IMR-90 (cell line): Measurements from ENCODE around the gene LRFN2. TPM values are rescaled to one million over a fixed set of nuclear protein-coding genes. Genes with fewer than 3 reads are reported as not detected.

Experiments
- ATAC-seq: fragments of 200-7000 bp; cut with Tn5 transposase; 2 replicates; pipeline ENCODE4 v1.9.1; 2020; ENCODE audit warnings: low read depth, mild to moderate bottlenecking, moderate library complexity
- BruUV-seq: library from RNA; stranded (reverse); fragments of 400-500 nt; replicated peaks from 2 replicates; lab custom pipeline; 2021; lab: Mats Ljungman, UMichigan
- CTCF ChIA-PET: fragments of 300-600 bp; formaldehyde crosslinking; extraction: SDS; loops from one replicate; lab custom pipeline; 2021; ENCODE audit warnings: antibody characterized with exemption; lab: Yijun Ruan, JAX
- POLR2A ChIA-PET: fragments of 300-600 bp; sonication (Branson Sonifier 250); formaldehyde crosslinking; loops from one replicate; lab custom pipeline; 2022; ENCODE audit warnings: antibody characterized with exemption; ENCODE audit not compliant: unreplicated experiment; lab: Charles Lee
- DNase-seq: peaks from one replicate; pipeline ENCODE4 v3.0.0; 2013
- H2AFZ ChIP-seq: replicated peaks from 2 replicates; pipeline ENCODE3; 2013; ENCODE audit warnings: low read length, mild to moderate bottlenecking; ENCODE audit not compliant: poor library complexity
- H2AK5ac ChIP-seq: 2 replicates; pipeline ENCODE4 v1.6.1; 2013; ENCODE audit warnings: low read depth, low read length, inconsistent platforms
- H2AK9ac ChIP-seq: replicated peaks from 2 replicates; pipeline ENCODE3; 2013; ENCODE audit warnings: mild to moderate bottlenecking, low read depth, low read length, moderate library complexity; ENCODE audit not compliant: poor library complexity
- H2BK120ac ChIP-seq: 2 replicates; pipeline ENCODE4 v1.6.1; 2013; ENCODE audit warnings: low read depth, low read length, inconsistent platforms
- H2BK15ac ChIP-seq: 3 replicates; pipeline ENCODE4 v1.6.1; 2013; ENCODE audit warnings: low read depth, low read length, inconsistent platforms
- H2BK20ac ChIP-seq: 2 replicates; pipeline ENCODE4 v1.6.1; 2013; ENCODE audit warnings: low read depth, mild to moderate bottlenecking, inconsistent platforms, low read length, moderate library complexity
- H2BK5ac ChIP-seq: 2 replicates; pipeline ENCODE4 v1.6.1; 2013; ENCODE audit warnings: mild to moderate bottlenecking, low read depth, low read length, inconsistent platforms; ENCODE audit not compliant: poor library complexity, severe bottlenecking
- H3K14ac ChIP-seq: replicated peaks from 2 replicates; pipeline ENCODE4 v1.6.1; 2013; ENCODE audit warnings: low read depth, low read length, inconsistent platforms
- H3K18ac ChIP-seq: 2 replicates; pipeline ENCODE4 v1.6.1; 2013; ENCODE audit warnings: low read depth, low read length, control low read depth
- H3K23ac ChIP-seq: 2 replicates; pipeline ENCODE4 v1.6.1; 2013; ENCODE audit warnings: low read depth, low read length, inconsistent platforms
- H3K27ac ChIP-seq: 2 replicates; pipeline ENCODE4 v1.5.1; 2013; ENCODE audit warnings: mild to moderate bottlenecking, control low read depth, low read length; ENCODE audit not compliant: insufficient read depth
- H3K27me3 ChIP-seq: 2 replicates; pipeline ENCODE4 v1.6.1; 2013; ENCODE audit warnings: low read length; ENCODE audit not compliant: control insufficient read depth, insufficient read depth
- H3K36me3 ChIP-seq: 2 replicates; pipeline ENCODE4 v1.6.1; 2013; ENCODE audit warnings: low read length, mixed read lengths; ENCODE audit not compliant: control insufficient read depth, insufficient read depth
- H3K4ac ChIP-seq: 2 replicates; pipeline ENCODE4 v1.6.1; 2013; ENCODE audit warnings: low read depth, low read length, inconsistent platforms
- H3K4me1 ChIP-seq: 2 replicates; pipeline ENCODE4 v1.6.1; 2013; ENCODE audit warnings: low read length, mixed read lengths; ENCODE audit not compliant: control insufficient read depth, insufficient read depth
- H3K4me2 ChIP-seq: 2 replicates; pipeline ENCODE4 v1.6.1; 2013; ENCODE audit warnings: low read depth, mild to moderate bottlenecking, control low read depth, low read length, moderate library complexity
- H3K4me3 ChIP-seq: 2 replicates; pipeline ENCODE4 v1.5.1; 2013; ENCODE audit warnings: low read depth, mild to moderate bottlenecking, control low read depth, low read length, moderate library complexity; ENCODE audit not compliant: insufficient read depth
- H3K56ac ChIP-seq: 2 replicates; pipeline ENCODE4 v1.6.1; 2013; ENCODE audit warnings: low read length, inconsistent platforms; ENCODE audit not compliant: insufficient read depth; ENCODE audit errors: extremely low read depth
- H3K79me1 ChIP-seq, 2 experiments: 2 replicates each; pipeline ENCODE4 v1.6.1; 2013; ENCODE audit warnings: low read length in 2 of 2, inconsistent platforms in 1 of 2, low read depth in 1 of 2
- H3K9ac ChIP-seq: 2 replicates; pipeline ENCODE4 v1.6.1; 2013; ENCODE audit warnings: low read depth, low read length, control low read depth
- H3K9me1 ChIP-seq: 2 replicates; pipeline ENCODE4 v1.6.1; 2013; ENCODE audit warnings: low read length, inconsistent platforms; ENCODE audit not compliant: insufficient read depth
- H3K9me3 ChIP-seq: 2 replicates; pipeline ENCODE4 v1.6.1; 2013; ENCODE audit warnings: low read length; ENCODE audit not compliant: control insufficient read depth, insufficient read depth
- H4K20me1 ChIP-seq: 2 replicates; pipeline ENCODE4 v1.6.1; 2013; ENCODE audit warnings: low read length, inconsistent platforms; ENCODE audit not compliant: insufficient read depth
- H4K5ac ChIP-seq: 2 replicates; pipeline ENCODE4 v1.6.1; 2013; ENCODE audit warnings: mild to moderate bottlenecking, low read depth, low read length, control low read depth
- H4K8ac ChIP-seq, 2 experiments: 2 replicates each; pipeline ENCODE4 v1.6.1; 2013; ENCODE audit warnings: low read depth in 2 of 2, low read length in 2 of 2, control low read depth in 1 of 2, inconsistent platforms in 1 of 2
- H4K91ac ChIP-seq: 2 replicates; pipeline ENCODE4 v1.6.1; 2013; ENCODE audit warnings: low read depth, low read length, inconsistent platforms; ENCODE audit not compliant: insufficient read depth
- CHD1 ChIP-seq: IDR thresholded peaks from 2 replicates; pipeline ENCODE4 v1.6.1; 2012; ENCODE audit warnings: low read depth, low read length, improper control_type of control experiment
- FOS ChIP-seq: fragments of 150-350 bp; IDR thresholded peaks from 2 replicates; pipeline ENCODE4 v1.6.1; 2016; ENCODE audit warnings: low read depth, low read length
- MAFK ChIP-seq: IDR thresholded peaks from 2 replicates; pipeline ENCODE4 v1.6.1; 2012; ENCODE audit warnings: low read depth, low read length, improper control_type of control experiment
- MAZ ChIP-seq: IDR thresholded peaks from 2 replicates; pipeline ENCODE4 v1.6.1; 2012; ENCODE audit warnings: low read depth, mild to moderate bottlenecking, low read length, improper control_type of control experiment, moderate library complexity, borderline replicate concordance
- RCOR1 ChIP-seq: IDR thresholded peaks from 2 replicates; pipeline ENCODE4 v1.6.1; 2012; ENCODE audit warnings: mild to moderate bottlenecking, low read length, improper control_type of control experiment; ENCODE audit not compliant: insufficient replicate concordance
- WGBS, 2 experiments: methylation state at CpG; one replicate each; pipeline versions ENCODE4 v1.1.5 to v1.1.7; 2013; ENCODE audit warnings: missing lambda C conversion rate in 2 of 2; ENCODE audit not compliant: insufficient read length in 1 of 2; ENCODE audit errors: extremely low coverage in 2 of 2; 5-methylcytosine and 5-hydroxymethylcytosine counted together
- dilution Hi-C: fragments of 300-500 bp; cut with HindIII; formaldehyde crosslinking; loops from one replicate; pipeline ENCODE4 v1.14.3; 2018; ENCODE audit warnings: low sequenced_read_pairs; ENCODE audit not compliant: unreplicated experiment
- in situ Hi-C: fragments of 300-500 bp; cut with MboI; formaldehyde crosslinking; loops from 3 replicates; pipeline ENCODE4 v1.14.3; 2019; ENCODE audit warnings: low sequenced_read_pairs, inconsistent platforms, mixed read lengths
- intact Hi-C: fragments of 100-400 bp; cut with micrococcal nuclease; formaldehyde crosslinking; loops from 2 replicates; pipeline ENCODE4 v1.10.0; 2022
- polyA plus RNA-seq, 3 experiments: library from polyadenylated mRNA; depleted of rRNA; stranded (reverse); fragments of >200 nt; gene quantifications; 2 replicates each; pipeline ENCODE4 v1.2.3, GENCODE V29; 2012; ENCODE audit warnings: low replicate concordance in 1 of 3
- total RNA-seq: library from RNA; depleted of rRNA; stranded (reverse); fragments of >200 nt; gene quantifications from 2 replicates; pipeline ENCODE4 v1.2.3, GENCODE V29; 2012
- TF ChIP-seq, protein P1 (sequence below): fragments of 150-350 bp; IDR thresholded peaks from 2 replicates; pipeline ENCODE4 v1.6.1; 2016; ENCODE audit warnings: low read depth, mild to moderate bottlenecking, low read length, moderate library complexity, borderline replicate concordance
- TF ChIP-seq, protein P2 (sequence below): fragments of 150-350 bp; IDR thresholded peaks from 2 replicates; pipeline ENCODE4 v1.6.1; 2017; ENCODE audit warnings: mild to moderate bottlenecking, antibody characterized with exemption, low read length, low read depth
- TF ChIP-seq, protein P3 (sequence below): conservative IDR thresholded peaks from 2 replicates; pipeline ENCODE4 v1.5.1; 2012; ENCODE audit warnings: mild to moderate bottlenecking, low read depth, low read length, improper control_type of control experiment

The LRFN2 gene
- total and polyA plus RNA-seq, 2 of the 4 experiments (the other 2 are of a cell fraction), result not detected

DNA sequence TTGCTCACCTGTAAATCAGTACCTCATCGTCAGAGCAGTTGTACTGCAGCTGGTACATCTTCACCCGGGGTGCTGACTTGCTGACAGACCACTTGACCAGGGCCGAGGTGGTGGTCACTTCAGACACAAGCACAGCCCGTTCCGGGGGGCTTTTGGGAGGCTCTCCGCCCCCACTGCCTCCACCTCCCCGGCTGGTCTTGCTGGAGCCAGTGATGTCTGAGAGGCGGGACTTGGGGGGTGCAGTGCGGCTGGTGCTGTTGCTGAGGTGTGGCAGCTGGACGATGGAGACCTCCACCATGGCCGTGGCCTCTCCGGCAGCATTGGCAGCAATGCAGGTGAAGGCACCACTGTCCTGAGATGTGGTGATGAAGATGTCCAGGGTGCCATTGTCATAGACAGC is 155.5 kb downstream of the LRFN2 start:
- Histone ChIP-seq H3K4me1 (no peaks in the 10 kb centered on the region), H4K91ac (no peak overlapping the region), H2AK5ac (no peak overlapping the region), H3K36me3 (no peaks in the 10 kb centered on the region), H3K23ac (no peak overlapping the region), H3K9ac (no peak overlapping the region), H2AFZ (no peak overlapping the region), H3K27me3 (no peaks in the 10 kb centered on the region), H2BK15ac (no peak overlapping the region), H2AK9ac (no peak overlapping the region), H3K79me1 (no peaks in the 10 kb centered on the region), H3K27ac (no peak overlapping the region), H2BK20ac (no peak overlapping the region), H4K8ac (no peak overlapping the region), H3K9me1 (no peaks in the 10 kb centered on the region), H2BK120ac (no peak overlapping the region), H3K56ac (no peak overlapping the region), H4K20me1 (no peaks in the 10 kb centered on the region), H2BK5ac (no peak overlapping the region), H3K9me3 (no peaks in the 10 kb centered on the region), H3K18ac (no peak overlapping the region), H3K4ac (no peak overlapping the region), H3K4me3 (no peak overlapping the region), H4K5ac (no peak overlapping the region), H3K4me2 (no peak overlapping the region), H3K14ac (no peak overlapping the region)
- TF ChIP-seq, protein P1, sequence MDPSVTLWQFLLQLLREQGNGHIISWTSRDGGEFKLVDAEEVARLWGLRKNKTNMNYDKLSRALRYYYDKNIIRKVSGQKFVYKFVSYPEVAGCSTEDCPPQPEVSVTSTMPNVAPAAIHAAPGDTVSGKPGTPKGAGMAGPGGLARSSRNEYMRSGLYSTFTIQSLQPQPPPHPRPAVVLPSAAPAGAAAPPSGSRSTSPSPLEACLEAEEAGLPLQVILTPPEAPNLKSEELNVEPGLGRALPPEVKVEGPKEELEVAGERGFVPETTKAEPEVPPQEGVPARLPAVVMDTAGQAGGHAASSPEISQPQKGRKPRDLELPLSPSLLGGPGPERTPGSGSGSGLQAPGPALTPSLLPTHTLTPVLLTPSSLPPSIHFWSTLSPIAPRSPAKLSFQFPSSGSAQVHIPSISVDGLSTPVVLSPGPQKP, result no peak
- TF ChIP-seq, protein P2, sequence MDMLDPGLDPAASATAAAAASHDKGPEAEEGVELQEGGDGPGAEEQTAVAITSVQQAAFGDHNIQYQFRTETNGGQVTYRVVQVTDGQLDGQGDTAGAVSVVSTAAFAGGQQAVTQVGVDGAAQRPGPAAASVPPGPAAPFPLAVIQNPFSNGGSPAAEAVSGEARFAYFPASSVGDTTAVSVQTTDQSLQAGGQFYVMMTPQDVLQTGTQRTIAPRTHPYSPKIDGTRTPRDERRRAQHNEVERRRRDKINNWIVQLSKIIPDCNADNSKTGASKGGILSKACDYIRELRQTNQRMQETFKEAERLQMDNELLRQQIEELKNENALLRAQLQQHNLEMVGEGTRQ, result no peak
- no peak for TF ChIP-seq RCOR1
- no peak for TF ChIP-seq CHD1
- TF ChIP-seq, protein P3, sequence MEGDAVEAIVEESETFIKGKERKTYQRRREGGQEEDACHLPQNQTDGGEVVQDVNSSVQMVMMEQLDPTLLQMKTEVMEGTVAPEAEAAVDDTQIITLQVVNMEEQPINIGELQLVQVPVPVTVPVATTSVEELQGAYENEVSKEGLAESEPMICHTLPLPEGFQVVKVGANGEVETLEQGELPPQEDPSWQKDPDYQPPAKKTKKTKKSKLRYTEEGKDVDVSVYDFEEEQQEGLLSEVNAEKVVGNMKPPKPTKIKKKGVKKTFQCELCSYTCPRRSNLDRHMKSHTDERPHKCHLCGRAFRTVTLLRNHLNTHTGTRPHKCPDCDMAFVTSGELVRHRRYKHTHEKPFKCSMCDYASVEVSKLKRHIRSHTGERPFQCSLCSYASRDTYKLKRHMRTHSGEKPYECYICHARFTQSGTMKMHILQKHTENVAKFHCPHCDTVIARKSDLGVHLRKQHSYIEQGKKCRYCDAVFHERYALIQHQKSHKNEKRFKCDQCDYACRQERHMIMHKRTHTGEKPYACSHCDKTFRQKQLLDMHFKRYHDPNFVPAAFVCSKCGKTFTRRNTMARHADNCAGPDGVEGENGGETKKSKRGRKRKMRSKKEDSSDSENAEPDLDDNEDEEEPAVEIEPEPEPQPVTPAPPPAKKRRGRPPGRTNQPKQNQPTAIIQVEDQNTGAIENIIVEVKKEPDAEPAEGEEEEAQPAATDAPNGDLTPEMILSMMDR, result no peak
- TF ChIP-seq FOS, result no peak
- no peak for TF ChIP-seq MAFK
- no peak for TF ChIP-seq MAZ
- dilution Hi-C loops, result no loop called here
- in situ Hi-C loops, result no loop called here
- DNase-seq (no peak), ATAC-seq (no peak)
- POLR2A ChIA-PET, result no interaction called here
- BruUV-seq, result no TSS peak
- WGBS, 2 experiments, result 85% methylated on average over 5 of the region's 12 CpGs; no CpG with 5 or more reads in 1 of the 2 experiments
- intact Hi-C loops, result no loop called here
- CTCF ChIA-PET, result no interaction called here
